Duodenal mucosa (tissue), 2 donors: ENCODE results near the gene GLA.

Source experiments
- H3K27ac ChIP-seq: one replicate; pipeline ENCODE4 v1.7.0; 2013; ENCODE audit warnings: low read depth, low read length
- H3K27me3 ChIP-seq, 2 donors: one replicate each; pipeline ENCODE4 v1.7.0; 2013; ENCODE audit warnings: low read length in 2 of 2, control low read depth in 1 of 2; ENCODE audit not compliant: insufficient read depth in 2 of 2, control insufficient read depth in 1 of 2
- H3K36me3 ChIP-seq, 2 donors: one replicate each; pipeline ENCODE4 v1.7.0; 2013; ENCODE audit warnings: low read length in 2 of 2, control low read depth in 1 of 2; ENCODE audit not compliant: insufficient read depth in 2 of 2, control insufficient read depth in 1 of 2
- H3K4me1 ChIP-seq, 2 donors: one replicate each; pipeline ENCODE4 v1.7.0; 2013; ENCODE audit warnings: low read length in 2 of 2, control low read depth in 1 of 2; ENCODE audit not compliant: insufficient read depth in 2 of 2, control insufficient read depth in 1 of 2
- H3K4me3 ChIP-seq, 2 donors: one replicate each; pipeline ENCODE4 v1.7.0; 2013; ENCODE audit warnings: low read length in 2 of 2, low read depth in 1 of 2
- H3K9ac ChIP-seq, 2 donors: one replicate each; pipeline ENCODE4 v1.7.0; 2013; ENCODE audit warnings: low read length in 2 of 2, low read depth in 1 of 2
- H3K9me3 ChIP-seq, 2 donors: one replicate each; pipeline ENCODE4 v1.7.0; 2013; ENCODE audit warnings: low read length in 2 of 2, control low read depth in 1 of 2; ENCODE audit not compliant: control insufficient read depth in 1 of 2

The GLA gene

DNA sequence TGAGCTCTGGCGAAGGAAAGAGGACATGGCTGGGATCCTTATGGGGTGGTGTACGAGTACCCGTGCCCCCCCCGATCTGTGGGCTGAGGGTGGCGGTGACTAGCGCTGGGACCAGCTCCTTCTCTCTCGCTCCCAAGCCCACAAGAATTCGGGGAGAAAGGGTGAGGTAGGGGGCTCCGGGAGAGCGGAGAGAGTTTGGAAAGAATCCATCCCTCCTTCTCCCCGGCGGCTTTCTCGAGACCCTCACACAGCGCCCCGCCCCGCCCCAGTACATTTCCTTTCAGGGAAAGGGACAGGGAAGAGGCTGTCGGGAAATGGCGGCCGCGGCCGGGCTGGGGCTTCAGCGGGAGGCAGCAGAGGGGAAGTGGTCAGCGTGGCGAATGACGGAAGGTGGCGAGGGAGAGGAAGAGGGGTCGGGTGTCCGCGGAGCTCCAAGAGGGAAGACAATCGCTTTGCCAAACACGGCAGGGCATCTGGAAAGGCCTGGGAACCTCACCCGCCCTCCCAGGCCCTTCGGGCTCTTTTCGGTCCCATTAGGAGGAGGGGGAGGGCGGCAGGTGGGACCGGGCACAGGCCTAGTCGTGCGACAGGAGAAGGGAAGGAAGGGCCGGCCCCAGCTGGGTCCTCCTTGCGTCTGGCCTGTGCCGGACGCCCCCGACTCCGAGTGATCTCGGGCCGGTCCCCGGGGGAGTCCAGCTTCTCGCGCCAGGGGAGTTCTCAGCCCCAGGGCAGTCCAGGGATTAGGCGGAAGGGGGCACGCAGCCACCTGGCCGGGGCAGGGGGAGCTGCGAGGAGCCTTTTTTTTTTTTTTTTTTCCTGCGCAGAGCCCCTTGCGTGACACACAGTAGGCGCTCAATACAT is 10.5 kb upstream of the GLA start:
- Histone ChIP-seq H3K27me3 (no peaks in the 10 kb centered on the region), H3K4me1 (peaks cover 16 to 28% of the 10 kb centered on the region in 2 donors), H3K9me3 (no peaks in the 10 kb centered on the region), H3K36me3 (peaks cover 0 to under 1% of the 10 kb centered on the region in 2 donors), H3K27ac (peak overlapping the region; percentile 70), H3K4me3 (peak overlapping the region; percentile 73 to 74), H3K9ac (peak overlapping the region; percentile 78 to 84)

DNA sequence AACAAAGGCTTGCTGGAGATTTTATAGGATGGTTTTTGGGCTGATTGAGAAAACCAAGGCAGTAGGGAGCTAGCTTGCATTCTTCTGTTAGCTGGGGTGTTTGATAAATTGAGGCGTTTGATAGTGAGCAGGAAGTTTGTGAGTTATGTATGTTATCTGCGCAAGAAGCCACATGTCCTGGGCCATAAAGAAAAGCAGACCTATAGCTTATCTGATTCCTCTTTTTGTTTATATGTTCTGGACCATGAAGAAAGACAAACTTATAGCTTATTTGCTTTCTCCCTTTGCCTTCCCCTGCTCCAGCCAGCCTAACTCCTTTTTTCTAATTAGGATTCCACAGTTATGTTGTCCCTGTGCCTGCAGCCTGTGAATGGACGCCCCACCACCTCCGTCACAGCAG is 9.5 kb upstream of the GLA start:
- no peaks in the 10 kb centered on the region for H3K27me3 ChIP-seq
- H3K27ac ChIP-seq: no peak overlapping the region
- H3K4me3 ChIP-seq: no peak overlapping the region
- H3K36me3 ChIP-seq: peaks cover 0 to 9% of the 10 kb centered on the region in 2 donors
- H3K9ac ChIP-seq: peak overlapping the region in 1 of 2 donors; percentile 84
- peaks cover 16 to 28% of the 10 kb centered on the region in 2 donors for H3K4me1 ChIP-seq
- no peaks in the 10 kb centered on the region for H3K9me3 ChIP-seq

DNA sequence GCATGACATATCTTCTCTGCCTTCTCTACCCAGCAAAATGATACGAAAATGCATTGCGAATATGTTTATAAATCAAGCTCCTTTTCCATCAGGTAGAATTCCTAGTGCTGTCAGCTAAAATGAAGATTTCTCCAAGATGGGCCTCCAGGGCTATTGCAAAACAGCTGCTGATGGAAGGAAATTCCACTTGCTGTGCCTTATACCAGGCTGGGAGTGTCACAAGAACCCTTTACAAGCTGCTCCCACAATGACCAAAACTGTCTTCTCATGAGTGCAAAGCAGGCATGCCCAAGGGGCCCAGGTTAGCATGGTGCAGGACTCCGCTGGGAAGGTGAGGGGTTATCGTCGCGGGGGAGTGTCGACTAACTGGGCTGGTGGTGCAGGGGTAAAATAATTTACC is 9.0 kb upstream of the GLA start:
- no peaks in the 10 kb centered on the region for H3K27me3 ChIP-seq
- H3K9me3 ChIP-seq: no peaks in the 10 kb centered on the region
- H3K36me3 ChIP-seq: peaks cover 0 to 13% of the 10 kb centered on the region in 2 donors
- peaks cover 16 to 28% of the 10 kb centered on the region in 2 donors for H3K4me1 ChIP-seq
- no peak overlapping the region for H3K27ac ChIP-seq
- H3K4me3 ChIP-seq: no peak overlapping the region
- H3K9ac ChIP-seq: no peak overlapping the region

DNA sequence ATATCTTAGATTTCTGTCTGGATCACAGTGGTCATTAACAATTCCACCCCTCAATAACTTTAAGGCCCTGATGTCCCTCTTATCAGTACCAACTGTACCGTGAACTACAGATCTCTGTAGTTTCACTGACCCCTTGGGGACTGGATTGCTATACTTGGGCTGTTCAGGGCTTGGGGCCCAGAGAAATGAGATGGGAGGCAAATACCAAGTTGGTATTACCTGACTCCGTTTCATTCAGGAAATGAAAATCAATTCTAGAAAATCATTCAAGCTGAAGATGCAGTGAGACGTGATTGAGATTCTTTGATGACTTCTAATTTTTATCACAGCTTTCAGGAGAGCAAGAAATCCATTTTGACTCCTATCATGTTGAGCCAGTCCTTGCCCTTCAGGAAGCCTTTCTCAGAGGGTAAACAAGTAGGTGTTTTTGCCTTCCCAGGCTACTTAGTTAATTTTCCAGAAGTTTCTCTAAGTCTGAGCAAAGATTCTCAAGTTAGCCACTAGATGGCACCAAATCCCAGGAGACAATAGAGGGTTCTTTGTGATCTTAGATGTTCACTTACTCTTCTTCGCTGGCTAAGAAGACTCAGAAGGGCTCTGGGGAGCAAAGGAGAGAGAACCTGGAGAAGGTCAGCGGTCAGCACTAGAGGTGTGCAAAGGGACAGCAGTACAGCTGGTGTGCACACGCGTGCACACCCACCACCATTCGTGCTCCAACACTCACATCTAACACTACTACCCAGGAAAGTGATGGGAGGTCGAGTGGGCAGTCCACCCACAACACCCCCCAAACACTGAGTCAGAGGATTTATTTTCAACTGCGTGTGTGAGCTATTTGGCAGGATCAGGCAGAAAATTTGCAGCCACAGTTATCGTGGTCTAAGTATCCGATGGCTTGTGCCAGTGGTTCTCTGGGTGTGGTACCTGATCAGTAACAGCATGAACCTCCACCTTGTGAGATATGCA is 7.7 kb upstream of the GLA start:
- no peaks in the 10 kb centered on the region for H3K9me3 ChIP-seq
- peaks cover 0 to 13% of the 10 kb centered on the region in 2 donors for H3K36me3 ChIP-seq
- peak overlapping the region in 1 of 2 donors; percentile 46 for H3K9ac ChIP-seq
- H3K4me3 ChIP-seq: no peak overlapping the region
- no peaks in the 10 kb centered on the region for H3K27me3 ChIP-seq
- peaks cover 16 to 28% of the 10 kb centered on the region in 2 donors for H3K4me1 ChIP-seq
- peak overlapping the region; percentile 22 for H3K27ac ChIP-seq

DNA sequence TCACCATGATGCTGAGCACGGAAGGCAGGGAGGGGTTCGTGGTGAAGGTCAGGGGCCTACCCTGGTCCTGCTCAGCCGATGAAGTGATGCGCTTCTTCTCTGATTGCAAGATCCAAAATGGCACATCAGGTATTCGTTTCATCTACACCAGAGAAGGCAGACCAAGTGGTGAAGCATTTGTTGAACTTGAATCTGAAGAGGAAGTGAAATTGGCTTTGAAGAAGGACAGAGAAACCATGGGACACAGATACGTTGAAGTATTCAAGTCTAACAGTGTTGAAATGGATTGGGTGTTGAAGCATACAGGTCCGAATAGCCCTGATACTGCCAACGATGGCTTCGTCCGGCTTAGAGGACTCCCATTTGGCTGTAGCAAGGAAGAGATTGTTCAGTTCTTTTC is 4.3 kb upstream of the GLA start:
- H3K36me3 ChIP-seq: peaks cover 0 to 13% of the 10 kb centered on the region in 2 donors
- no peak overlapping the region for H3K27ac ChIP-seq
- H3K9me3 ChIP-seq: no peaks in the 10 kb centered on the region
- no peaks in the 10 kb centered on the region for H3K27me3 ChIP-seq
- no peak overlapping the region for H3K9ac ChIP-seq
- H3K4me1 ChIP-seq: peaks cover 10 to 14% of the 10 kb centered on the region in 2 donors
- H3K4me3 ChIP-seq: no peak overlapping the region

DNA sequence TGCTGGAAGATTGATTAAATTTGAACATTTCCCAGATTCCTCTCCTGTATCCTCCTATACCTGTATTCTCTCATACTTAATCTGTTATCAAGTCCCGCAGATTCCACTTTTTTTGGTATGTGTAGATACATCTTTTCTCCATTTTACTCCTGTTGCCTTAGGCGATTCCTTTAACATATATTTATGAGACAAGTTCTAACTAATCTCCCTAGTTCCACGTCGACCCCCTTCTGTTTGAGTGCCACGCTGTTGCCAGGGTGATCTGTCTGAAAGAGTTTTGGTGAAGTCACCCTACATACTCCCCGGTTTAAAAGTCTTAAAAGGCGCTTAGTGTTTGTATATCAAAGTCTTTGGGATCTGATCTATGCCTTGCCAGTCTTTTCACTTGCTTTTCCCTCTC is 2.7 kb upstream of the GLA start:
- peaks cover 11 to 13% of the 10 kb centered on the region in 2 donors for H3K4me1 ChIP-seq
- H3K27ac ChIP-seq: no peak overlapping the region
- H3K9me3 ChIP-seq: no peaks in the 10 kb centered on the region
- no peak overlapping the region for H3K9ac ChIP-seq
- no peaks in the 10 kb centered on the region for H3K27me3 ChIP-seq
- peaks cover 0 to 13% of the 10 kb centered on the region in 2 donors for H3K36me3 ChIP-seq
- H3K4me3 ChIP-seq: peak overlapping the region; percentile 44 to 82

DNA sequence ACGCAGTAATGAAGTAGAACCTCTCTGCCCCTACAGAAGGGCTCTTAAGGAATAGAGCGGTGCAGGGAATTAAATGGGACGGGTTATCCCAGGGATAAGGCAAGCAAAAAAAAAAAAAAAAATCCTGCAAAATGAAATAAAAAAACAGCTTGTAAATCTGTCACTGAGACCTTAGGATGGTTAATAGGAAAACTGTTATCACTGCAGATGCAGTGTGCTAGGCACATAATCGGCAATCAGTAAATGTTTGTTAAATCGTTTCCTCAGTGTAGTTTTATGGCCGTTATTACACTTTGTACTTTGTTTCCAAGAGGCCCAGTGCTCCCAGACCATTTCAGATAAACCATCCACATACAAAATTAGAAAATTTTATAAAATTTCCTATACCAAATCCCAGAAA is 1.3 kb upstream of the GLA start:
- H3K27ac ChIP-seq: no peak overlapping the region
- peak overlapping the region; percentile 82 to 94 for H3K4me3 ChIP-seq
- H3K9me3 ChIP-seq: no peaks in the 10 kb centered on the region
- peaks cover 6 to 7% of the 10 kb centered on the region in 2 donors for H3K4me1 ChIP-seq
- H3K9ac ChIP-seq: peak overlapping the region; percentile 80 to 82
- H3K27me3 ChIP-seq: no peaks in the 10 kb centered on the region
- H3K36me3 ChIP-seq: peaks cover 0 to 13% of the 10 kb centered on the region in 2 donors

DNA sequence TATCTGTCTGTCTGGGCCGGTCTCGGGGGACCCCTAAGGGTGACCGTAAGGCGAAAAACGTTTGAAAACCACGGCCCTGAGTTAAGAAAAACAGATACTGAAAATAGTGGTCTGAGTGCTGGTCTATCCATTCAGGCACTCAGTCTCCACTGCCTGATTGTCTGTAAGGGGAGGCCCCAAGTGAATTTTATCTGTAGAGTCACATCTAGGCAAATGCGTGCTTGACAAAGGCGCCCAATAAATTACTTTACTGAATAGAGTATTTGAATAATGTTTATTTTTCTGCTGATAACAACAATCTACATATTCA is 762 bp upstream of the GLA start:
- peak overlapping the region; percentile 80 to 82 for H3K9ac ChIP-seq
- H3K9me3 ChIP-seq: no peaks in the 10 kb centered on the region
- H3K36me3 ChIP-seq: peaks cover 0 to 13% of the 10 kb centered on the region in 2 donors
- no peaks in the 10 kb centered on the region for H3K27me3 ChIP-seq
- H3K4me3 ChIP-seq: peak overlapping the region; percentile 82 to 94
- peaks cover 6 to 7% of the 10 kb centered on the region in 2 donors for H3K4me1 ChIP-seq
- H3K27ac ChIP-seq: peak overlapping the region; percentile 89

DNA sequence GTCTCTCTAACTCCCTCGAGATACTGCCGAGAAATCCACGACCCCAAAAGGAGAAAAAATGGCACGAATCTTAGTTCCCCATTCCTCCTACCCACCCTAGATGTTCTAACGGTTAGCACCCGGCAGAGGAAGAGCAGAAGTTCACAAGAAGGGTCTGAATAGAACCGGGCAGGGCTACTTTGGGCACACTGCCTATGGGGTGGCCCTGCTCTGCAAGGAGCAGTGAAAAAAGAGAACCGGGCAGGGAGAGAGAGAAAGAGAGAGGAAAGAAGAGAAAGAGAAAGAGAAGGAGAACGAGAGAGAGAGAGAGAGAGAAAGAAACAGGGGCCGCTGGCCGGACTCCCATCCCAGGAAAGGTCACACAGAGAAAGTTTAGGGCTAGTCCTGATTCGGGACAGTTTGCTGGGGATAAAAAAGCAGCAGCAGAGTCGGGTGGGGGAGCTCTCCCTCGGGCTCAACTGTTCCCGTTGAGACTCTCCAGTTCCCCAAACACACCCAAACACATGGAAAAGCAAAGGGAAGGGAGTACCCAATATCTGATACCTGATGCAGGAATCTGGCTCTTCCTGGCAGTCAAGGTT is 468 bp downstream of the GLA start:
- peak overlapping the region; percentile 75 to 94 for H3K4me3 ChIP-seq
- peaks cover 6 to 7% of the 10 kb centered on the region in 2 donors for H3K4me1 ChIP-seq
- H3K27ac ChIP-seq: peak overlapping the region; percentile 87
- H3K36me3 ChIP-seq: peaks cover 0 to 5% of the 10 kb centered on the region in 2 donors
- no peaks in the 10 kb centered on the region for H3K9me3 ChIP-seq
- no peaks in the 10 kb centered on the region for H3K27me3 ChIP-seq
- H3K9ac ChIP-seq: peak overlapping the region; percentile 73 to 75
